HEK293T (cell line): ENCODE measurements around the gene LTB4R2.

ENCODE experiments used
- CTCF ChIA-PET: fragments of 350-600 bp; formaldehyde crosslinking; extraction: SDS; loops from one replicate; lab custom pipeline; 2021; ENCODE audit warnings: antibody characterized with exemption, inconsistent platforms; lab: Yijun Ruan, JAX
- POLR2A ChIA-PET: fragments of 350-600 bp; formaldehyde crosslinking; extraction: SDS; loops from one replicate; lab custom pipeline; 2020; ENCODE audit warnings: antibody characterized with exemption, inconsistent platforms; lab: Yijun Ruan, JAX
- DNase-seq: peaks from one replicate; pipeline ENCODE4 v3.0.0; 2012; ENCODE audit warnings: mixed read lengths; ENCODE audit errors: extremely low spot score
- ARNT ChIP-seq: fragments of 450-650 bp; IDR thresholded peaks from 2 replicates; pipeline ENCODE4 v1.6.1; 2017; ENCODE audit warnings: mild to moderate bottlenecking
- BHLHE40 ChIP-seq: fragments of 450-650 bp; IDR thresholded peaks from 2 replicates; pipeline ENCODE4 v1.6.1; 2016; ENCODE audit warnings: mild to moderate bottlenecking, moderate library complexity, borderline replicate concordance
- CTBP1 ChIP-seq: fragments of 450-650 bp; IDR thresholded peaks from 2 replicates; pipeline ENCODE4 v1.6.1; 2016; ENCODE audit warnings: borderline replicate concordance
- ELF4 ChIP-seq: fragments of 450-650 bp; IDR thresholded peaks from 2 replicates; pipeline ENCODE4 v1.6.1; 2017; ENCODE audit warnings: antibody characterized with exemption
- FOXA1 ChIP-seq: fragments of 450-650 bp; IDR thresholded peaks from 2 replicates; pipeline ENCODE4 v1.6.1; 2016; ENCODE audit warnings: mild to moderate bottlenecking
- FOXK2 ChIP-seq: fragments of 450-650 bp; IDR thresholded peaks from 2 replicates; pipeline ENCODE4 v1.6.1; 2016; ENCODE audit warnings: mild to moderate bottlenecking
- FOXM1 ChIP-seq: fragments of 450-650 bp; IDR thresholded peaks from 2 replicates; pipeline ENCODE4 v1.6.1; 2017; ENCODE audit warnings: mild to moderate bottlenecking, borderline replicate concordance
- HDGF ChIP-seq: fragments of 450-650 bp; IDR thresholded peaks from 2 replicates; pipeline ENCODE4 v1.6.1; 2017; ENCODE audit warnings: antibody characterized with exemption, borderline replicate concordance
- L3MBTL2 ChIP-seq: fragments of 450-650 bp; conservative IDR thresholded peaks from 2 replicates; pipeline ENCODE4 v1.6.1; 2016; ENCODE audit warnings: mild to moderate bottlenecking
- LEF1 ChIP-seq: fragments of 450-650 bp; IDR thresholded peaks from 2 replicates; pipeline ENCODE4 v1.6.1; 2017; ENCODE audit warnings: mild to moderate bottlenecking, borderline replicate concordance
- NFRKB ChIP-seq: fragments of 450-650 bp; IDR thresholded peaks from 2 replicates; pipeline ENCODE4 v1.6.1; 2016; ENCODE audit warnings: mild to moderate bottlenecking, moderate library complexity
- SP1 ChIP-seq: fragments of 450-650 bp; IDR thresholded peaks from 2 replicates; pipeline ENCODE4 v1.6.1; 2017
- SUZ12 ChIP-seq: fragments of 450-650 bp; IDR thresholded peaks from 2 replicates; pipeline ENCODE4 v1.6.1; 2016; ENCODE audit warnings: mild to moderate bottlenecking
- TARDBP ChIP-seq: fragments of 450-650 bp; IDR thresholded peaks from 2 replicates; pipeline ENCODE4 v1.6.1; 2016
- ZNF384 ChIP-seq: fragments of 450-650 bp; IDR thresholded peaks from 2 replicates; pipeline ENCODE4 v1.6.1; 2016
- TF ChIP-seq, protein P1 (sequence below): fragments of 450-650 bp; IDR thresholded peaks from 2 replicates; pipeline ENCODE4 v1.6.1; 2016

Gene LTB4R2

DNA sequence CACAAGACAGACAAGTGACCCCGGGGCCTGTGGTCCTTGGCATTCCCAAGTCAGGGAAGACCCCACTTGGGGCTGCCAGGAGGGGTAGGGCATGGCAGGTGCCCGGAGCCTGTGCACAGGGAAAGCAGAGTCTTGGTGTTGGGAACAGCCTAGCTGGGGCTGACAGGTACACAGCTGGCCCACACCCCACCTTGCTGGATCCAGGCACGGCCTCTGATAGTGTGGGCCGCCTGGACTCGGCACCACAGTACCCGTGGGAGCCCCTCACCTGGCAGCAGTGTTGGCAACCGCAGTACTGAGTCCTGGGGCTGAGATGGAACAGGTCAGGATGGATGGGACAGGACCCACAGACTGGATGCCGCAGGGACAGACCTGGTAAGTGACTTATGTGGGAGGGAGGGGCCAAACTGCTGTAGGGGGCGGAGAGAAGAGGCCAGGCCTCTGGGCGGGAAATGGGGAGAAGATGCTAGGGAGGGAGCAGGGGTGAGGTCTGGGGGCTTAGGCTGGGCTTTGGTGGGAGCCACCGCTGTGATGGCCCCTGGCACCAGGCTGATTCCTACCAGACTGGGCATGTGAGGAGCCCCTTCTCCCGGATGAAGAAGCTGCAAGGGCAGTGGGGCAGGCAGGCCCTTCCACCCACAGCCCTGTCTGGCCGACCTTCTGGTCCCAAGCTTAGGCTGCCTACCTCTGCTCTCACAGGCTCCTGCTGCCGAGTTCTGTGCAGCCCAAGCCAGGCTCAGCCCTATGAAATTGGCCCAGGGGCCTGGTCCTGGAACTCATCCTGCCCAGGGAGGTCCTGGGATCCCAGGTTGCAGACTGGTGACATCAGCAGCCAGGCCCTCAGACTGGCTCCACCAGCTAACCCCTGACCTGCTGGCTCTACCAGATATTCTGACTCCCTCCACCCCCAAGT is 46.9 kb upstream of the LTB4R2 start, which contains the start of gene TGM1:
Gene TGM1, minus strand, starts transcription at position 357 of the 913 bp plus-strand sequence. CDS start 825 bp downstream, outside the sequence.
- POLR2A ChIA-PET, result interaction anchor here (1.8 to 4.2 kb wide), 2 partner anchors 8 to 21 kb away, joined by 6 to 30 read pairs; partner anchors contain the start of genes RABGGTA and TINF2
- no peak for TF ChIP-seq LEF1
- TF ChIP-seq FOXA1, result no peak
- TF ChIP-seq NFRKB, result no peak
- no peak for TF ChIP-seq FOXK2
- no peak for TF ChIP-seq ELF4
- TF ChIP-seq BHLHE40, result no peak
- TF ChIP-seq FOXM1, result no peak
- TF ChIP-seq HDGF, result no peak
- TF ChIP-seq ZNF384, result no peak
- no peak for TF ChIP-seq SP1
- TF ChIP-seq L3MBTL2, result no peak
- TF ChIP-seq ARNT, result no peak
- no peak for TF ChIP-seq TARDBP
- no peak for TF ChIP-seq SUZ12
- TF ChIP-seq, protein P1, sequence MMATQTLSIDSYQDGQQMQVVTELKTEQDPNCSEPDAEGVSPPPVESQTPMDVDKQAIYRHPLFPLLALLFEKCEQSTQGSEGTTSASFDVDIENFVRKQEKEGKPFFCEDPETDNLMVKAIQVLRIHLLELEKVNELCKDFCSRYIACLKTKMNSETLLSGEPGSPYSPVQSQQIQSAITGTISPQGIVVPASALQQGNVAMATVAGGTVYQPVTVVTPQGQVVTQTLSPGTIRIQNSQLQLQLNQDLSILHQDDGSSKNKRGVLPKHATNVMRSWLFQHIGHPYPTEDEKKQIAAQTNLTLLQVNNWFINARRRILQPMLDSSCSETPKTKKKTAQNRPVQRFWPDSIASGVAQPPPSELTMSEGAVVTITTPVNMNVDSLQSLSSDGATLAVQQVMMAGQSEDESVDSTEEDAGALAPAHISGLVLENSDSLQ, result no peak
- no peak for TF ChIP-seq CTBP1

DNA sequence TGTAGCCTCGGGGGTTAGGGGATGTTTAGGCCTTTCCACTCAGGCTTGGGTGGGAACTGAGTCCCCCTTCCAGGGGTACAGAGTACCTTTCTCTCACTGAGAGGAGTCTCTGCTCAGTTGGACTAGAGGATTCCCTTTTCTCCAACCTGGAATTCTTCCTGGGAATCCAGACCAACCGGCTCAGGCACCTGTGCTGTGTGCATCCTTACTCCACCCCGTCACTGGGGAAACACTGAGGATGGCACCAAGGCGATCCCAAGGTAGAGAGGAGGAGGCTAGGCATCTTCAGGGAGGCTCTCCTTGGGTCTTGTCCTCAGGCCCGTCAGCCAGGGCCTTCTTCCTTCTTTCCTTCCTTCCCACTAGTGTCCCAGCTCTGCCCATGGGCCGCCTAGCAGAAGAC is 46.1 kb upstream of the LTB4R2 start:
- POLR2A ChIA-PET, result interaction anchor here (1.2 kb wide), 1 partner anchor 21 kb away, joined by 5 read pairs; the partner anchor contains the start of gene TINF2
- TF ChIP-seq L3MBTL2 (no peak), BHLHE40 (no peak), CTBP1 (no peak), SUZ12 (no peak), FOXK2 (no peak), TARDBP (no peak), ARNT (no peak), HDGF (no peak), LEF1 (no peak), SP1 (no peak)
- TF ChIP-seq, protein P1, result no peak
- CTCF ChIA-PET, result no interaction called here
- DNase-seq, result no peak

More for the DNA sequence above, 46.9 kb upstream of the LTB4R2 start, which contains the start of gene TGM1:
- CTCF ChIA-PET, result interaction anchor here (1.5 kb wide), 1 partner anchor 8 kb away, joined by 6 read pairs; no protein-coding TSS in a partner anchor
- no peak for DNase-seq

DNA sequence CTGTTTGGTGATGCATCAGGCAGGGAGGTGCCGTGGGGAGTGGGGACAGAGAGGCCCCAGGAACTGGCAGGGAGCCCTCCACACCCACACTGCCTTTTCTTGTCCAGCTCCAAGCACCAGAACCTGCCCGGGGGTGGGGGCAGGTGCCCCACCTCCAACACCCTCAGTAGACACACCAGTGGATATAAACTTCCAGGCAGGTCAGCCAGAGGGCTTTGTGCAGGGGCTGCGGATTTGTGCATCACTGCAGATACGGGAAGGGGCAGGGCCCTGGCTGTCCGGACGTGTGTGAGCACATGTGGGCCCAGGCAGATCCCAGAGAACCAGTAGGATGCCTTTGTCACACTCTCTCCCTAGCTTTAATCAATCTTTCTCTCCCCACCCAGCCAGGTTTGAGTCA is 45.6 kb upstream of the LTB4R2 start:
- CTCF ChIA-PET, result no interaction called here
- no peak for DNase-seq
- POLR2A ChIA-PET, result interaction anchor here (1.2 kb wide), 1 partner anchor 22 kb away, joined by 5 read pairs; the partner anchor contains the start of gene TINF2
- TF ChIP-seq NFRKB, result no peak
- TF ChIP-seq ZNF384, result no peak
- no peak for TF ChIP-seq TARDBP
- TF ChIP-seq BHLHE40, result no peak
- TF ChIP-seq ELF4, result no peak
- no peak for TF ChIP-seq L3MBTL2
- no peak for TF ChIP-seq ARNT
- TF ChIP-seq, protein P1, result no peak
- TF ChIP-seq CTBP1, result no peak

DNA sequence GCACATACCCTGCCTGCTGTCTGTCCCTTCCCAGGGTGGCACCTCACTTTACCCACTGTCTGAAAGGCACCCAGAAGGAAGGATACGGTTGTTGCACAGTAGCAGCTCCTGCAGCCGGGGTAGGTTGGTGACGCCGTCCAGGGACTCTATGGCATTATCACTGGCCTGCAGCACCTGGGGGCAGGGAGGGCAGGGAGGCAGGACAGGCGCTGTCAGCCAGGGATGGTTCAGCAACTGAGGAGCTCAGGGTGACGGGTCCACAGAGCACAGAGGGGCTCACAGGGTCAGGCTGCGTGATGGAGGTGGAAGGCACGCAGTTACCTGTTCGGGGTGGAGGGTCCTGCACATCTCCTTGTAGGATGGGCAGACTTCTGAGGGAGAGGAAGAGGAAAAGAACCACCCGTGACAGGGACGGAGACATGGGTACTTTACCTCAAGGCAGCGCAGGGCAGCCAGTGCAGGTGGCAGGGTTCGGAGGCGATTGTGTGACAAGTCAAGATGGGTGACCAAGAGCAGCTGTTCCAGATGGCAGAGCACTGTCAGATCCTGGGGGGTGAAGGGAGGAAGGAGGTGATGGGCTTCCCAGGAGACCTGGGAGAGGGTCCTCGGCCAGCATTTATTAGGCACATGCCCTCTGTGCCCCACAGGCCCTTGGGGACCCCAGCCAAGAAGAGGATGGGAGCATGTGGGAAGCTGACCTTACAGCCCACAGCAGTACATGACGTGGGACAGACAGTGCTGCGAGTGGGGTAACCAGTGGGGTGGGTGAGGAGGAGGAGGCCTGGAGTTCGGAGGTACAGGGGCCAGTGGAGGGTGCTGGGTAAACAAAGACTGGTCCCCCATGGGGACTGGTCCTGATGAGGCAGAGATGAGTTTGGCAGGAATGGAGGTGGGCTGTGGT is 43.3 kb upstream of the LTB4R2 start:
- CTCF ChIA-PET, result no interaction called here
- POLR2A ChIA-PET, result interaction anchor here (1.3 kb wide), 1 partner anchor 19 kb away, joined by 3 read pairs; no protein-coding TSS in a partner anchor
- DNase-seq, result no peak
- TF ChIP-seq ARNT (no peak), SUZ12 (no peak), NFRKB (no peak), LEF1 (no peak)
- TF ChIP-seq, protein P1, result no peak
